GM12873 (cell line): Measurements from ENCODE around the gene LRRC8D.

Experiments
- CTCF ChIP-seq: IDR thresholded peaks from 2 replicates; pipeline ENCODE4 v1.5.1; 2012; ENCODE audit warnings: low read depth, mild to moderate bottlenecking, moderate library complexity, low read length, control low read depth; ENCODE audit not compliant: insufficient read depth; ENCODE audit errors: missing control alignments

Gene LRRC8D

GRCh38 chr1:89882348-89883029, 61.7 kb downstream of the LRRC8D start:
- no peak for TF ChIP-seq CTCF

GRCh38 chr1:89883030-89883379, 62.2 kb downstream of the LRRC8D start:
- no peak for TF ChIP-seq CTCF

GRCh38 chr1:89884718-89885596, 64.1 kb downstream of the LRRC8D start:
- no peak for TF ChIP-seq CTCF

- TF ChIP-seq CTCF: no peak
These were observed 66.4 kb downstream of the LRRC8D start for GRCh38 chr1:89887270-89887669.

- no peak for TF ChIP-seq CTCF
These were observed 66.9 kb downstream of the LRRC8D start for GRCh38 chr1:89887713-89888112.

- TF ChIP-seq CTCF: no peak
These were observed 67.9 kb downstream of the LRRC8D start for GRCh38 chr1:89888480-89889322.

- no peak for TF ChIP-seq CTCF
These were observed 68.4 kb downstream of the LRRC8D start for GRCh38 chr1:89889323-89889615.
